Suprapubic skin (tissue), 4 donors: ENCODE measurements around the gene ANKRD65.

ENCODE experiments used
- CTCF ChIP-seq, 2 donors: fragments of 200-600 bp in 1 of 2; fragments of 450-650 bp in 1 of 2; sonication (generic) in 1 of 2; IDR thresholded peaks; one replicate each; pipeline ENCODE4 v1.5.1; 2016 to 2019; ENCODE audit warnings: antibody characterized with exemption in 2 of 2, mild to moderate bottlenecking in 1 of 2, moderate library complexity in 1 of 2
- EP300 ChIP-seq: sonication (generic); formaldehyde crosslinking; IDR thresholded peaks from one replicate; pipeline ENCODE4 v1.6.1; 2017; ENCODE audit warnings: antibody characterized with exemption
- POLR2A ChIP-seq, 2 donors: fragments of 450-650 bp; IDR thresholded peaks; one replicate each; pipeline ENCODE4 v1.6.1; 2017; ENCODE audit warnings: antibody characterized with exemption in 2 of 2, mild to moderate bottlenecking in 2 of 2, moderate library complexity in 2 of 2
- POLR2AphosphoS5 ChIP-seq, 3 donors: sonication (generic); formaldehyde crosslinking; IDR thresholded peaks; one replicate each; pipeline ENCODE4 v1.6.1; 2017; ENCODE audit warnings: antibody characterized with exemption in 3 of 3

- TF ChIP-seq CTCF (IDR thresholded peaks at IDR 0.05) (no peak), POLR2A (IDR thresholded peaks at IDR 0.05) (no peak), POLR2AphosphoS5 (IDR thresholded peaks at IDR 0.05) (no peak), EP300 (no peak)
These were observed 4.8 kb upstream of the ANKRD65 start for GRCh38 chr1:1425753-1426495.
